GM12801 (cell line): ENCODE measurements around the gene MLLT10.

Source experiments
- TF ChIP-seq, protein P1 (sequence below): IDR thresholded peaks from one replicate; pipeline ENCODE4 v1.5.1; 2011; ENCODE audit warnings: control low read depth; ENCODE audit not compliant: insufficient read length; ENCODE audit errors: extremely low read depth

The MLLT10 gene

DNA sequence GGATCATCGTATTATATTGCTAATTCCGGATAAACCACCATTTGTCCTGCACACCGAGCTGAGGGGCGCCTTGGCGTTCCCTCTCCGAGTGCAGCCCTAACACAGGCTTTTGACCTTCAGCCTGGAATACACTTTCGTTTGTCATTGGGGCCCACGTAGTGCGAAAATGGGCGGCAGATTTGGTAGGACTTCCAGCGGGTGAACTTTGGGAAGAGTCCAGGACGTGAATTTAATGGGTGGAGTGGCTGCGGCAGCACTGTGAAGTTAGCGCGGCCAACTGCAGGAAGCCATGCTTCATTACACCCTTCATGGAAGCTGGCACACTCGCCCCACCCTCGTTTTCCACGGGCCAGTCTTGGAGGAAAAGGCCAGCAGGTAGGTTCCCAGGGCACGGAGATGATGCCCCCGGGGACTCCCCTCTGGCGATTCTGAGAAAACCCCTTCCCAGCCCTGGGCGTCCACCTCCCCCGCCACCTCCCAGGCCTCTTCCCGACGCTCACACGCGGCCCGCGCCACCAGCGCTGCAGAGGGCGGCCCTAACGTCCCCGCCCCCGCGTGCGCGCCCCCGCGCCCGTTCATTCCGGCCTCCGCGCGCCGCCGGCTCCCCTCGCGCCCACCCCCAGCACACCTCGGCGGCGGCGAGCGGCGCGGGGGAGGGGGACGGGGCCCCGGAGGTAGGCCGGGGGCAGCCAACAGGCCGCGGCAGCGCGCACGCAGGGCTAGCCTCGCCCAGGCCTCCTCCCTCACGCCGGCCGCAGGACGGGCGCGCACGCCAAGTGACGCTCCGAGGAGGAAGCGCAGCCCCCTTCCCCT, at the start of gene MLLT10:
MLLT10 (plus strand) TSS at position 766 of the 813 bp plus-strand sequence. CDS start 413 bp downstream, outside the sequence.
- TF ChIP-seq, protein P1, sequence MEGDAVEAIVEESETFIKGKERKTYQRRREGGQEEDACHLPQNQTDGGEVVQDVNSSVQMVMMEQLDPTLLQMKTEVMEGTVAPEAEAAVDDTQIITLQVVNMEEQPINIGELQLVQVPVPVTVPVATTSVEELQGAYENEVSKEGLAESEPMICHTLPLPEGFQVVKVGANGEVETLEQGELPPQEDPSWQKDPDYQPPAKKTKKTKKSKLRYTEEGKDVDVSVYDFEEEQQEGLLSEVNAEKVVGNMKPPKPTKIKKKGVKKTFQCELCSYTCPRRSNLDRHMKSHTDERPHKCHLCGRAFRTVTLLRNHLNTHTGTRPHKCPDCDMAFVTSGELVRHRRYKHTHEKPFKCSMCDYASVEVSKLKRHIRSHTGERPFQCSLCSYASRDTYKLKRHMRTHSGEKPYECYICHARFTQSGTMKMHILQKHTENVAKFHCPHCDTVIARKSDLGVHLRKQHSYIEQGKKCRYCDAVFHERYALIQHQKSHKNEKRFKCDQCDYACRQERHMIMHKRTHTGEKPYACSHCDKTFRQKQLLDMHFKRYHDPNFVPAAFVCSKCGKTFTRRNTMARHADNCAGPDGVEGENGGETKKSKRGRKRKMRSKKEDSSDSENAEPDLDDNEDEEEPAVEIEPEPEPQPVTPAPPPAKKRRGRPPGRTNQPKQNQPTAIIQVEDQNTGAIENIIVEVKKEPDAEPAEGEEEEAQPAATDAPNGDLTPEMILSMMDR = no peak

DNA sequence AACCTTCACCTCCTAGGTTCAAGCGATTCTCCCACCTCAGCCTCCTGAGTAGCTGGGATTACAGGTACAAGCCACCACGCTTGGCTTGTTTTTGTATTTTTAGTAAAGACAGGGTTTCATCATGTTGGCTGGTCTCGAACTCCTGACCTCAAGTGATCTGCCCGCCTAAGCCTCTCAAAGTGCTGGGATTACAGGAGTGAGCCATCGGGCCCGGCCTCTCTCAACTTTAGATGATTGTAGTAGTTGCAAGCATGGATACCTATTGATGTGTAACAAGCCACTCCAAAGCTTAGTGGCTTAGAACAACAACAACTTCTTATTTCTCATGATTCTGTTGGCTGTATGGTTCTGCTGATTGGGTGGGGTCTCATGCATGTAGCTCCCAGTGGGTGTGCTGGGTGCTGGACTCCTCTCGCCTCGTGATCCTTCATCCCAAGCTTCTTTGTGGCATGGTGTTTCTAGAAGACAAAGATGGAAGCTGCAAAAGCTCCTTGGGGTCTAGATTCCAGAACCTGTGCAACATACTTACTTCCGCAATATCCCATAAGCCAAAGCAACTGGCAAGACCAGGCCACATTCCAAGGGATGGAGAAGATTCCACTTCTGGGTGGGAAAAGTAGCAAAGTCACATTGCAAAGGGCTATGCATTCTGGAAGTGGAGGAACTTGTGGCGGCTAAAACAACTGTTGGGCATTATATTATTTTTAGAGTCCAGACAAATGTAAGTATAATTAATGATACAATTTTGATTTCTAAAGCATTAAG, 46.4 kb upstream of the MLLT10 start:
- TF ChIP-seq, protein P1 = no peak

DNA sequence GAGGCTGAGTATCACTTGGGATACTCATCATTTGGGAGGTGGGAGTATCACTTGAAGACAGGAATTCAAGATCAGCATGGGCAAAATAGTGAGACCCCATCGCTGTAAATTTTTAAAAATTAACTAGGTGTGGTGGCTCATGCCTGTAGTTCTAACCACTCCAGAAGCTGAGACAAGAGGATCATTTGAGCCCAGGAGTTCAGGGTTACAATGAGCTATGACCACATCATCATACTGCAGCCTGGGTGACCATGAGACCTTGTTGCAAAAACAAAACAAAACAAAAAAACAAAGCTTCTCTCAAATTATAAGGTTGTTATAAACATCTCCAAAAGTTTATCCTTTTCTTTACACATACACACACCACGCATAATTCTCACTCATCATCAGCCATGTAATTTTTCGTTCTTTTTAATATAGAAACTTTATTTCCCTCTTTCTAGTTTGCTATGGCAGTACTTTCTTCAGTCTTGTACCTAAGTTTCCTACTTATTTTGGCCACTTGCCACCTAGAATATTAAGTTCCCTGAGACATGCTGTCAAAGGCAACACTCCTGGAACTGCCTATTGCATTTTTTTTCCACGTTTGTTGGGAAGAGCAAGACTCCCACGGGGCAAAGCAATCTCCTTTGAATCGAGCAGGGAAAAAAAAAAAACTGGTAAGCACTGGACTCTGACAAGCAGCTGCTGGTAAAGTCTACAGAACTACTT, 45.6 kb upstream of the MLLT10 start:
- TF ChIP-seq, protein P1 = no peak

DNA sequence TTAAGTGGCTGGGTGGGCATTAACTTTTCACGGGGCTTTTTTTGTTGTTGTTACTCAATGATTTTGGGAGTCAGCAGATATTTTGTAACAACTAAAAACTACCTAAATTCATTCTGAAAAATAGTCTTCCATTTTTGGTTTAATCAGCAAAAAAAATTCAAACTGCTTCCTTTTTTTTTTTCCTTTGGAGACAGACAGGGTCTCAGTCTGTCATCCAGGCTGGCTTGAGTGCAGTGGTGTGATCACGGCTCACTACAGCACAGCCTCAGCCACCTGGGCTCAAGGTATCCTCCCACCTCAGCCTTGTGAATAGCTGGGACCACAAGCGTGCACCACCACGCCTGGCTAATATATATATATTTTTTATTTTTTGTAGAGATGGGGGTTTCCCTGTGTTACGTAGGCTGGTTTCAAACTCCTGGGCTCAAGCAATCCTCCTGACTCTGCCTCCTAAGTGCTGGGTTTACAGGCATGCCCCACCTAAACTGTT, 45.0 kb upstream of the MLLT10 start:
- TF ChIP-seq, protein P1 = no peak

- TF ChIP-seq, protein P1 = no peak
Observed at GRCh38 chr10:21490028-21490710, 43.9 kb upstream of the MLLT10 start.

GRCh38 chr10:21490711-21491105, 43.3 kb upstream of the MLLT10 start:
- TF ChIP-seq, protein P1 = no peak
